PC-9 (cell line): Measurements from ENCODE around the gene SPAG17.

ENCODE experiments used
- CTCF ChIP-seq: fragments of 200-600 bp; sonication (generic); conservative IDR thresholded peaks from 2 replicates; pipeline ENCODE4 v1.6.1; 2017; ENCODE audit warnings: mixed run types, antibody characterized with exemption, mild to moderate bottlenecking, moderate library complexity
- EZH2 ChIP-seq: fragments of 200-600 bp; sonication (generic); IDR thresholded peaks from 2 replicates; pipeline ENCODE4 v1.8.0; 2017; ENCODE audit warnings: antibody characterized with exemption, low read depth

- no peak for TF ChIP-seq CTCF
- TF ChIP-seq EZH2 = no peak
Observed at GRCh38 chr1:118201524-118201923, 16.5 kb upstream of the SPAG17 start.
